ENCODE results near the gene GNGT1.

GNGT1 gene

GRCh38 chr7:93943816-93944540 is 37.6 kb downstream of the GNGT1 start:
- DNase-seq, result no peak

DNA sequence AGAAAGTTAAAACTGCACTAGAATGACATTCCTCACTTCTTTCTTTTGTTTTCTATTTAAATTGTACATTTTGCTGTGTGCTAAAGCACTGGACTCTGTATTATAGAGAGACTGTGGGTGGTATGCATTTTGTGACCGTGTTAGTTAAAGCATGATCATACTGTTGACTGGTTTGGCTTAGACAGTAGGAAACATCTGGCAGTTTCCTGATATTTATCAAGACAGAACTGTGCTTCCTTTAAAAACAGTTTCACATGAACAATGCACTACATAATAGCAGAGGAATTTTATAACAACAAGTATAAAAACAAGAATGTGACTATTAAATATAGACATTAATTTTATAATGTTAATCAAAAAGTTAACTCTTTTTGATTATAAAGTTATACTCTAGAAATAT is 38.3 kb downstream of the GNGT1 start:
- DNase-seq, result no peak

GRCh38 chr7:93945083-93945482 is 38.7 kb downstream of the GNGT1 start:
- DNase-seq, result no peak

GRCh38 chr7:93945756-93946535 is 39.6 kb downstream of the GNGT1 start:
- DNase-seq, result no peak

DNA sequence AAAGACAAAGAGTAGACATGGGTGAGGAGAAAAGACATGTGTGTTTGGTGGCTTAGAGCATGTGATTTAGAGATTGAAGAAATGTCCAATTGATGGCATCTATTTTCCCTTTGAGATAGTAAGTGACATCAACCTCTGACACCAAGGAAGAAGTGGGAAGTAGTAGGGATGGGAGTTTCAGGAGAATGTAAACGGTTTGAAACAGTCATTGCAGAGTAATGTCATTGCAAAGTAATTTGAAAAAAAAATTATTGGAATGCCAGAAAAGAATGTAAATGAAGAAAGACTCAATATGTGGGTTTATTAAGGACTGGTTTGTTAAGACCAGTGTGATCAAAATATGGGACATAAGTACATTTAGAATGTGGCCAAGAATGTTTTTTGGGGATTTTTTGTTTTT is 41.7 kb downstream of the GNGT1 start:
- DNase-seq, result no peak

- no peak for DNase-seq
These were observed 42.5 kb downstream of the GNGT1 start for GRCh38 chr7:93948873-93949272.

DNA sequence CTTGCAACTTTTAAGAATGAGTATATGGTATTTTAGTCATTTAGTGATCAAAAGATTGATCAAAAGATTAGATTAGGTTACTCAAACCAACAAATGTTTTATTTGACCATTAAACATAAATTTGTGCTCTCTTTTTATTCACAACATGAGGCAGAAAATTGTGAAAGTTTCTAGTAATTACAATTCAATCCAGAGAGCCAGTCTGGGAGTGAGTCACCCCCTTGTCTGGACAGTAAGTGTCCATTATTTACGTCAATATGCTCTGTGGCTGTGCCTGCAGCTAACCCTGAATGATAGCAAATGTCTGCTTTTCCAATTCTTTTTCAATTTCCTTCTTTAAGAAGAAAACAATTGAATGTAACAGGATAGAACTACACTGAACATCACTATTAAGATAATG is 43.1 kb downstream of the GNGT1 start:
- DNase-seq, result no peak

GRCh38 chr7:93955304-93955703 is 48.9 kb downstream of the GNGT1 start:
- no peak for DNase-seq

DNA sequence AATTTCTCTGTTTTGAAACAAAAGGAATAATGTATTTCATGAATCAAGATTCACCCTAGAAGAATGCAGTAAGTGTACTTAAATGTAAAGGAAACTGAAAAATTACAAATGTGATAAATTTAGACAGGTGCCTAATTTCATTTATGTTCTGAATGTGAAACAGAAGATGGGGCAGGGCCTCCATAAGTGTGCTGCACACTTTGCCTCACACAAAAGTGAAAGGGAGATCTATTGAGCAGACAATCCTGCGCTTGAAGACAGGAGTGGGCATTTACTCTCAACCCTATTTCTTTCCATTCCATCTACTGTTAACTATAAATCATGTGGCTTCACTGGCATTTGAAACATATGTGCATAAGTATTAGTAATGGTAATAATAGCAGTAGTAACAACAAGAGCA is 51.4 kb downstream of the GNGT1 start:
- DNase-seq, result no peak

DNA sequence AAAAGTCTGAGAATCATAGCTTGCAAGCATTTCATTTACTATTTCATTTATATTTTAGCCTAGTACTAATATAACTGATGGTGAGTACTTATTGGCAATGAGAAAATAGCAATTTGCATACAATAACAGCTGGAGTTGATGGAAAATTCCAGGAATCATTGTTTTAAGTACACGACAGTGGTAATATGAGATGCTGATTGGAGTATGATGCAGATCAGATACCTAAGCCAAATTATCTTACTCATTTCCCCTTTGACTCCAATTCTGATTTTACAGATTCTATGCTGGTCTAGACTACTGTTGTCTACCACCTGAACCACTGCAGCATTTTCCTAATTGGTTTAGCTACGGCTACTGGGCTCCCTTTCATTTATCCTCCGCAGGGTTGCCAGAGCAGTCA is 51.8 kb downstream of the GNGT1 start:
- DNase-seq, result no peak

DNA sequence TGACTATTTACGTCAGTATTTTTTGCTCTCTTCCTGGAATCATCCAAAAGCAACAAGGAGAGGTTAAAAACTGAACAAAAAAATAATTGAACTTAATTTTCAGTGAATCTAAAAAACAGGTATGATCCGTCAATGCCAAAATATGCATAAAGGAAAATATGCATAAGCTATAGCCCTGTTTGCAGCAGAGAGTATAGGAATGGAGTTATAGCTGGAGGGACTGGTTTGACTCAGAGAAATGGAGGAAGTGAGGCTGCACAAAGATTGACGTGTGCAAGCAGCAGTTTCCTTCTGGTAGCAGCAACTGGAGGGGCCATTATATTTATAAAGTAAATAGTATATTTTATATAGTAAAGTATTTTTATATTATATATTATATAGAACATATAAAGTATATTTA is 52.3 kb downstream of the GNGT1 start:
- no peak for DNase-seq

All from right hindlimb (tissue), 1 donor.